Right lobe of liver (tissue), 4 donors: ENCODE data around the gene DCDC1.

Source experiments
- CTCF ChIP-seq, 4 donors: fragments of 200-600 bp in 3 of 4; fragments of 450-650 bp in 1 of 4; IDR thresholded peaks; one replicate each; pipeline versions ENCODE4 v1.5.1 to v1.8.0; 2016 to 2022; ENCODE audit warnings: antibody characterized with exemption in 4 of 4, mild to moderate bottlenecking in 2 of 4
- POLR2A ChIP-seq: fragments of 450-650 bp; IDR thresholded peaks from one replicate; pipeline ENCODE4 v1.6.1; 2017; ENCODE audit warnings: antibody characterized with exemption, mild to moderate bottlenecking
- donor health status: DM: no; HTN: no; CAD: no.
- donor health status: DM: no; HTN: no; CAD: no.
- donor health status: DM: no; HTN: yes; CAD: no.

DNA sequence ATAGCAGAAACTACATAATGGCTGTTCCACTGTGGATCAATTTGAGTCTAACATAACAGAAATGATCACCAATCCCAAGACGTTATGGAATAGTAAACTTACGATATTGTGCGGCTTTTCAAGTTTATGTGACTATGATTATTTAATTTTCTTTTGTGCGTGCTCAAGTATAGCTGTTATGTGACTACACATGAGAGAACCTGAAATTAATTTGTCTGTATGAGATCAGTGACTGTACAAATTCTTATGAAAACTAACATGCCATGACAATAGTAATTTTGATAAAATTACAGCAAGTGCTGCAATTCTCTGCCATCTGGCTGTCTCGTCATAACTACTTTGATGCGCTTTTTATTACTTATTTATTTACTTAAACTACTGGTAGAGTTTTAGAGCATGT is 343.2 kb downstream of the DCDC1 start:
- TF ChIP-seq CTCF (IDR thresholded peaks at IDR 0.05) (no peak), POLR2A (no peak)
